Gastrocnemius medialis (tissue), 4 donors: ENCODE measurements around the gene LRMDA.

ENCODE experiments used
- POLR2A ChIP-seq, 2 donors: fragments of 450-650 bp; IDR thresholded peaks; one replicate each; pipeline ENCODE4 v1.6.1; 2017; ENCODE audit warnings: antibody characterized with exemption in 2 of 2, mild to moderate bottlenecking in 2 of 2, moderate library complexity in 2 of 2
- TF ChIP-seq, protein P1 (sequence below), 5 experiments: fragments of 450-650 bp in 3 of 5; fragments of 200-600 bp in 2 of 5; sonication (generic) in 2 of 5; IDR thresholded peaks in 4 of 5; conservative IDR thresholded peaks in 1 of 5; 1 replicate in 4 of 5; 2 replicates in 1 of 5; pipeline ENCODE4 v1.5.1; 2016 to 2019; ENCODE audit warnings: antibody characterized with exemption in 5 of 5, mild to moderate bottlenecking in 3 of 5, moderate library complexity in 3 of 5

DNA sequence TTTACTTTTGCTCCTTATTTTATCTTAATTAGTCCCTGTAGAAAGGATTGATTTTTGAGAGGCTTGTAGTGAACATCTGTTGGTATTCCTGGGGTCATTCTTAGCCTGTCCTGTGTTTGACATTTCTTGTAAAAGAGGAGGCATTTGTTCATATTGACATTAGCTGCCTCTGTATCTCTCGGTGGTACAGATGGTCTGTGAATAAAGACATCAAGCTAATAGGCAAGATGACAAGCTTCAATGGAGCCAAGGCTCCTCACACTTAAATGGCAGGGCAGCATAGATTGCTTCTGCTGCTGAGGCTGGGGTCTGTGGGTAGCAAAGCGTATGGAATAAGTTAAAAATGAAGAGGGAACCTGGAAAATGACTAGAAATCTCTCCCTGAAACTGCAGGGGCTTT is 687.6 kb downstream of the LRMDA start:
- TF ChIP-seq, protein P1, sequence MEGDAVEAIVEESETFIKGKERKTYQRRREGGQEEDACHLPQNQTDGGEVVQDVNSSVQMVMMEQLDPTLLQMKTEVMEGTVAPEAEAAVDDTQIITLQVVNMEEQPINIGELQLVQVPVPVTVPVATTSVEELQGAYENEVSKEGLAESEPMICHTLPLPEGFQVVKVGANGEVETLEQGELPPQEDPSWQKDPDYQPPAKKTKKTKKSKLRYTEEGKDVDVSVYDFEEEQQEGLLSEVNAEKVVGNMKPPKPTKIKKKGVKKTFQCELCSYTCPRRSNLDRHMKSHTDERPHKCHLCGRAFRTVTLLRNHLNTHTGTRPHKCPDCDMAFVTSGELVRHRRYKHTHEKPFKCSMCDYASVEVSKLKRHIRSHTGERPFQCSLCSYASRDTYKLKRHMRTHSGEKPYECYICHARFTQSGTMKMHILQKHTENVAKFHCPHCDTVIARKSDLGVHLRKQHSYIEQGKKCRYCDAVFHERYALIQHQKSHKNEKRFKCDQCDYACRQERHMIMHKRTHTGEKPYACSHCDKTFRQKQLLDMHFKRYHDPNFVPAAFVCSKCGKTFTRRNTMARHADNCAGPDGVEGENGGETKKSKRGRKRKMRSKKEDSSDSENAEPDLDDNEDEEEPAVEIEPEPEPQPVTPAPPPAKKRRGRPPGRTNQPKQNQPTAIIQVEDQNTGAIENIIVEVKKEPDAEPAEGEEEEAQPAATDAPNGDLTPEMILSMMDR (IDR thresholded peaks at IDR 0.05 in 4 of 5, conservative IDR thresholded peaks at IDR 0.05 in 1 of 5), result no peak
- TF ChIP-seq POLR2A (IDR thresholded peaks at IDR 0.05), result no peak
